DND-41 (cell line): ENCODE measurements around the gene BSG.
A peak's percentile ranks its signal among the peaks of the same experiment; 100 is the strongest.

Experiments
- ATAC-seq: fragments of 200-7000 bp; cut with Tn5 transposase; 3 replicates; pipeline ENCODE4 v1.9.1; 2021; ENCODE audit warnings: low read depth; ENCODE audit not compliant: insufficient read depth
- DNase-seq: peaks from one replicate; pipeline ENCODE4 v3.0.0-alpha.2; 2020
- H2AFZ ChIP-seq: 2 replicates; pipeline ENCODE4 v1.6.0; 2012; ENCODE audit warnings: low read depth, low read length
- H3K27ac ChIP-seq: 2 replicates; pipeline ENCODE4 v1.5.1; 2012; ENCODE audit warnings: low read length, inconsistent platforms
- H3K27me3 ChIP-seq: fragments of 200-600 bp; sonication (generic); 2 replicates; pipeline ENCODE4 v1.6.0; 2012; ENCODE audit warnings: low read length, mild to moderate bottlenecking, inconsistent platforms; ENCODE audit not compliant: insufficient read depth, poor library complexity
- H3K36me3 ChIP-seq: 2 replicates; pipeline ENCODE4 v1.5.1; 2012; ENCODE audit warnings: low read length, inconsistent platforms; ENCODE audit not compliant: insufficient read depth
- H3K4me1 ChIP-seq: 2 replicates; pipeline ENCODE4 v1.5.1; 2012; ENCODE audit warnings: mild to moderate bottlenecking, low read length; ENCODE audit not compliant: insufficient read depth
- H3K4me2 ChIP-seq: 2 replicates; pipeline ENCODE4 v1.6.0; 2012; ENCODE audit warnings: mild to moderate bottlenecking, moderate library complexity, low read length, inconsistent platforms; ENCODE audit not compliant: insufficient read depth
- H3K4me3 ChIP-seq, 2 experiments: fragments of 200-600 bp in 1 of 2; shearing (Covaris generic) in 1 of 2; 2 replicates each; pipeline ENCODE4 v1.5.1; 2012 to 2016; ENCODE audit warnings: inconsistent platforms in 2 of 2, low read length in 2 of 2, mild to moderate bottlenecking in 2 of 2, low read depth in 1 of 2, moderate library complexity in 1 of 2
- H3K79me2 ChIP-seq: 2 replicates; pipeline ENCODE4 v1.6.0; 2012; ENCODE audit warnings: low read length, inconsistent platforms; ENCODE audit not compliant: insufficient read depth
- H3K9ac ChIP-seq: 2 replicates; pipeline ENCODE4 v1.6.0; 2012; ENCODE audit warnings: low read depth, mild to moderate bottlenecking, inconsistent platforms, low read length, moderate library complexity
- H3K9me3 ChIP-seq: 2 replicates; pipeline ENCODE4 v1.5.1; 2012; ENCODE audit warnings: low read length, moderate library complexity, mild to moderate bottlenecking, inconsistent platforms; ENCODE audit not compliant: insufficient read depth, severe bottlenecking
- H4K20me1 ChIP-seq: 2 replicates; pipeline ENCODE4 v1.6.0; 2012; ENCODE audit warnings: low read length; ENCODE audit not compliant: insufficient read depth
- EZH2 ChIP-seq: IDR thresholded peaks from 3 replicates; pipeline ENCODE4 v1.6.1; 2012; ENCODE audit warnings: borderline replicate concordance, low read depth, mild to moderate bottlenecking, moderate library complexity, low read length, inconsistent platforms; ENCODE audit not compliant: severe bottlenecking
- TF ChIP-seq, protein P1 (sequence below): IDR thresholded peaks from 2 replicates; pipeline ENCODE4 v1.5.1; 2012; ENCODE audit warnings: borderline replicate concordance, low read length, moderate library complexity, mild to moderate bottlenecking; ENCODE audit not compliant: poor library complexity, severe bottlenecking; ENCODE audit errors: extremely low read depth

Gene BSG

GRCh38 chr19:572140-572742, at the start of gene BSG:
Gene BSG (plus strand): TSS chr19:572596. CDS start chr19:572635, 39 bp downstream.
- H3K9me3 ChIP-seq: no peaks in the 10 kb centered on the region
- peaks cover 21% of the 10 kb centered on the region for H3K36me3 ChIP-seq
- TF ChIP-seq, protein P1, sequence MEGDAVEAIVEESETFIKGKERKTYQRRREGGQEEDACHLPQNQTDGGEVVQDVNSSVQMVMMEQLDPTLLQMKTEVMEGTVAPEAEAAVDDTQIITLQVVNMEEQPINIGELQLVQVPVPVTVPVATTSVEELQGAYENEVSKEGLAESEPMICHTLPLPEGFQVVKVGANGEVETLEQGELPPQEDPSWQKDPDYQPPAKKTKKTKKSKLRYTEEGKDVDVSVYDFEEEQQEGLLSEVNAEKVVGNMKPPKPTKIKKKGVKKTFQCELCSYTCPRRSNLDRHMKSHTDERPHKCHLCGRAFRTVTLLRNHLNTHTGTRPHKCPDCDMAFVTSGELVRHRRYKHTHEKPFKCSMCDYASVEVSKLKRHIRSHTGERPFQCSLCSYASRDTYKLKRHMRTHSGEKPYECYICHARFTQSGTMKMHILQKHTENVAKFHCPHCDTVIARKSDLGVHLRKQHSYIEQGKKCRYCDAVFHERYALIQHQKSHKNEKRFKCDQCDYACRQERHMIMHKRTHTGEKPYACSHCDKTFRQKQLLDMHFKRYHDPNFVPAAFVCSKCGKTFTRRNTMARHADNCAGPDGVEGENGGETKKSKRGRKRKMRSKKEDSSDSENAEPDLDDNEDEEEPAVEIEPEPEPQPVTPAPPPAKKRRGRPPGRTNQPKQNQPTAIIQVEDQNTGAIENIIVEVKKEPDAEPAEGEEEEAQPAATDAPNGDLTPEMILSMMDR: no peak
- no peak for TF ChIP-seq EZH2
- peak within 1 kb of the TSS; percentile 85 for H3K27ac ChIP-seq
- peak within 1 kb of the TSS; percentile 78 for H3K9ac ChIP-seq
- peaks cover 39% of the 10 kb centered on the region for H4K20me1 ChIP-seq
- peak within 1 kb of the TSS; percentile 77 to 94 for H3K4me3 ChIP-seq
- H2AFZ ChIP-seq: peak within 1 kb of the TSS; percentile 68
- DNase-seq: peak; percentile 98
- no peaks in the 10 kb centered on the region for H3K27me3 ChIP-seq
- peaks cover 36% of the 10 kb centered on the region for H3K4me1 ChIP-seq
- H3K79me2 ChIP-seq: peaks cover 48% of the 10 kb centered on the region
- peak within 1 kb of the TSS; percentile 72 for H3K4me2 ChIP-seq
- peak; percentile 77 for ATAC-seq

DNA sequence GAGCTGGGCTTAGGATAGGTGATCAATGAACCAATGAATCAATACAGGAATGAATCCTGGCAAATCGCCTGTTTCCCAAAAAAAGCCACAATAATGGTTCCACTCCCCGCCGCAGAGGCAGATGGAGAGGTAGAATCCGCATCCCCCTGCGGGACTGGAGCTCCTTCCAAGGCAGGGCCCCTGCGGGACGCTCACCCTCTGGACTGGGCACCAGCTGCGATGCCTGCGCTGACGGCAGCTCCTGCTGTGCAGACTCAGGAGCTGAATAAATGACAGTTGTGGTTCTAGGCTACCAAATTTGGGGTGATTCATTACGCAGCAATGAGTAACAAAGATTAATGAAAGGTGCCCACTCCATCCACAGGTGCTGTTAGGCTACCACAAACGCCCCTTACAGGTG, 49.7 kb upstream of the BSG start:
- Histone ChIP-seq H4K20me1 (no peaks in the 10 kb centered on the region), H2AFZ (no peak overlapping the region), H3K9ac (no peak overlapping the region), H3K4me2 (no peak overlapping the region), H3K9me3 (no peaks in the 10 kb centered on the region), H3K27ac (no peak overlapping the region), H3K27me3 (no peaks in the 10 kb centered on the region), H3K4me1 (no peaks in the 10 kb centered on the region), H3K36me3 (no peaks in the 10 kb centered on the region; the same call in 1 of the 2 replicates), H3K4me3 (no peak overlapping the region), H3K79me2 (no peaks in the 10 kb centered on the region)
- ATAC-seq: no peak
- no peak for TF ChIP-seq EZH2
- TF ChIP-seq, protein P1: no peak
- no peak for DNase-seq

- Histone ChIP-seq H3K79me2 (no peaks in the 10 kb centered on the region), H3K27me3 (no peaks in the 10 kb centered on the region), H3K4me3 (no peak overlapping the region), H3K36me3 (no peaks in the 10 kb centered on the region; the same call in 1 of the 2 replicates), H3K27ac (no peak overlapping the region), H3K4me2 (no peak overlapping the region), H2AFZ (no peak overlapping the region), H3K4me1 (no peaks in the 10 kb centered on the region), H4K20me1 (no peaks in the 10 kb centered on the region), H3K9me3 (no peaks in the 10 kb centered on the region), H3K9ac (no peak overlapping the region)
- TF ChIP-seq, protein P1: no peak
- TF ChIP-seq EZH2: no peak
- DNase-seq: no peak
- peak; percentile 27; the same call in 1 of the 3 replicates for ATAC-seq
Observed at GRCh38 chr19:524062-524674, 48.2 kb upstream of the BSG start.
